ENCODE results near the gene UGT1A6. TPM values are rescaled to one million over a fixed set of nuclear protein-coding genes. Genes with fewer than 3 reads are reported as not detected.

Gene UGT1A6
- total RNA-seq, 1 donor from 2014 or later: 2.3 TPM

DNA sequence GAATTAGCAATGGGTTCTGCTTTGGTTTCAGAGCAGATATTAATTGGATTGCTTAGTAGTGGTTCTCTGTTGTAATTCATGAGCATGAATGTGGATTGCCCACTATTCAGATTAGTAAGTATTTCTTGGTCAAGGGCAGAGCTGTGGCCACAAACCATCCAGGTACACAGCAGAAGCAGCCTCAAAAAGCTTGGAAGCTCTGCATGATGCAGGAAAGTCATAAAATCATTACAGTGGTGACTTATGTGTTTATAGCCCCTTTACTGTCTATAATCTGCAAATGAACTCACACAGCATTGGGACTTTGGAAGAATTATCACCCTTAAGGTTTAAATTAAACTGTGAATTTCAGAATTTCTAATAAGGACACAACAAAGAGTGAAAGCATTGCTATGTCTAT lies 65.5 kb downstream of the UGT1A6 start:
- Histone ChIP-seq H3K4me3 (no peak overlapping the region), H3K27me3 (ENCODE audit: low read depth) (peaks cover 2% of the 10 kb centered on the region), H3K27ac (no peak overlapping the region), H3K9me3 (no peaks in the 10 kb centered on the region), H3K36me3 (no peaks in the 10 kb centered on the region), H3K4me1 (no peaks in the 10 kb centered on the region)
- DNase-seq (no peak), ATAC-seq (no peak)
- intact Hi-C loops (cut with DNase I): no loop called here
- no peak for TF ChIP-seq CTCF (IDR thresholded peaks at IDR 0.05)

- TF ChIP-seq CTCF (IDR thresholded peaks at IDR 0.05): no peak
- Histone ChIP-seq H3K9me3 (no peaks in the 10 kb centered on the region), H3K4me1 (no peaks in the 10 kb centered on the region), H3K4me3 (no peak overlapping the region), H3K36me3 (no peaks in the 10 kb centered on the region), H3K27me3 (ENCODE audit: low read depth) (peaks cover 5% of the 10 kb centered on the region), H3K27ac (no peak overlapping the region)
- DNase-seq (no peak), ATAC-seq (no peak)
- intact Hi-C loops (cut with DNase I): no loop called here
These were observed 66.2 kb downstream of the UGT1A6 start for GRCh38 chr2:233758849-233759248.

DNA sequence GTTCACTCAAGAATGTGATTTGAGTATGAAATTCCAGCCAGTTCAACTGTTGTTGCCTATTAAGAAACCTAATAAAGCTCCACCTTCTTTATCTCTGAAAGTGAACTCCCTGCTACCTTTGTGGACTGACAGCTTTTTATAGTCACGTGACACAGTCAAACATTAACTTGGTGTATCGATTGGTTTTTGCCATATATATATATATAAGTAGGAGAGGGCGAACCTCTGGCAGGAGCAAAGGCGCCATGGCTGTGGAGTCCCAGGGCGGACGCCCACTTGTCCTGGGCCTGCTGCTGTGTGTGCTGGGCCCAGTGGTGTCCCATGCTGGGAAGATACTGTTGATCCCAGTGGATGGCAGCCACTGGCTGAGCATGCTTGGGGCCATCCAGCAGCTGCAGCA lies 67.4 kb downstream of the UGT1A6 start, which contains the start of gene UGT1A1:
Gene UGT1A1, plus strand, starts transcription at position 228 of the 400 bp plus-strand sequence. Its CDS starts 18 bp downstream, at position 246.
- H3K4me1 ChIP-seq: no peaks in the 10 kb centered on the region

DNA sequence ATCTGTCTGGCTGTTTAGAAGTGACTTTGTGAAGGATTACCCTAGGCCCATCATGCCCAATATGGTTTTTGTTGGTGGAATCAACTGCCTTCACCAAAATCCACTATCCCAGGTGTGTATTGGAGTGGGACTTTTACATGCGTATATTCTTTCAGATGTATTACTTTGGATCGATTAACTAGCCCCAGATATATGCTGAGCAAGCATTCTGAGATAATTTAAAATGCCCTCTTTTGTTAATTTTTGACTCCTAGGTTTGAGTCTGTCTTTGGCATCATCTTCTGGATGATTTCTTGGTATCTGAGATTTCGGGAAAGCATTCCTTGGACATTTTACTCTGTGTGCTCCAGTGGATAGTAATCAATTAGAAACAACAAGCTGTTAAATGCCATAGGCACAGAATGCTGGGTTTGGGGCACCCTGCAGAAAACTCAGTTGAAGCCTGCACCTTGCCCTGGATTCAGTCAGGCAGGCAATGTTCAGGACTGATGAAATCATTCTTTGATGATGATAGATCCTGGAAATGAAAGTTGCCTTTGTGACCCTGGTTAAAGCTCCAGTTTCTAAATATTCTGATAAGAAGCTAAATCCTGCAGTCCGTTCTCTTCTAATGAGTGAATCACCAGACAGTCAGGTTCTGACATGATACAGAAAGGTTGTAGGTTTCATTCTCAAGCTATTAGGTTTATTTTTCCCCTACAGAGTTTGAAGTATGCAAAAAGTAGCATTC lies 68.5 kb downstream of the UGT1A6 start:
- H3K4me3 ChIP-seq: no peak overlapping the region
- no peak for ATAC-seq
- no peaks in the 10 kb centered on the region for H3K36me3 ChIP-seq
- no peak overlapping the region for H3K27ac ChIP-seq
- no peaks in the 10 kb centered on the region for H3K9me3 ChIP-seq
- TF ChIP-seq CTCF (IDR thresholded peaks at IDR 0.05): no peak
- intact Hi-C loops (cut with DNase I): no loop called here
- peaks cover 5% of the 10 kb centered on the region for H3K27me3 ChIP-seq (ENCODE audit: low read depth)
- DNase-seq: no peak
- no peaks in the 10 kb centered on the region for H3K4me1 ChIP-seq

More for the DNA sequence above, 67.4 kb downstream of the UGT1A6 start, which contains the start of gene UGT1A1:
- TF ChIP-seq CTCF (IDR thresholded peaks at IDR 0.05): no peak
- intact Hi-C loops (cut with DNase I): no loop called here
- no peaks in the 10 kb centered on the region for H3K9me3 ChIP-seq
- DNase-seq: no peak
- peaks cover 5% of the 10 kb centered on the region for H3K27me3 ChIP-seq (ENCODE audit: low read depth)
- H3K36me3 ChIP-seq: no peaks in the 10 kb centered on the region
- H3K4me3 ChIP-seq: no peak within 1 kb of the TSS
- H3K27ac ChIP-seq: no peak within 1 kb of the TSS
- no peak for ATAC-seq

GRCh38 chr2:233764264-233764663 lies 71.6 kb downstream of the UGT1A6 start:
- ATAC-seq (no peak), DNase-seq (no peak)
- Histone ChIP-seq H3K9me3 (no peaks in the 10 kb centered on the region), H3K4me1 (no peaks in the 10 kb centered on the region), H3K27me3 (ENCODE audit: low read depth) (peaks cover 5% of the 10 kb centered on the region), H3K36me3 (no peaks in the 10 kb centered on the region), H3K4me3 (no peak overlapping the region), H3K27ac (no peak overlapping the region)
- intact Hi-C loops (cut with DNase I): no loop called here
- TF ChIP-seq CTCF (IDR thresholded peaks at IDR 0.05): no peak
